A673 (cell line): ENCODE measurements around the gene LCE2A. TPM values are rescaled to one million over a fixed set of nuclear protein-coding genes. Genes with fewer than 3 reads are reported as not detected.

ENCODE experiments used
- BruUV-seq: library from RNA; stranded (reverse); fragments of 400-500 nt; replicated peaks from 2 replicates; lab custom pipeline; 2021; lab: Mats Ljungman, UMichigan
- CTCF ChIA-PET: fragments of 300-600 bp; sonication (Branson Sonifier 250); formaldehyde crosslinking; loops from one replicate; lab custom pipeline; 2022; ENCODE audit warnings: antibody characterized with exemption; lab: Charles Lee
- POLR2A ChIA-PET: fragments of 300-600 bp; sonication (Branson Sonifier 250); formaldehyde crosslinking; loops from one replicate; lab custom pipeline; 2022; ENCODE audit warnings: antibody characterized with exemption; ENCODE audit not compliant: low non-redundant PET; lab: Charles Lee
- DNase-seq: peaks from one replicate; pipeline ENCODE4 v3.0.0-alpha.2; 2015; ENCODE audit warnings: low spot score
- H3K27ac ChIP-seq: fragments of 200-600 bp; sonication (generic); 2 replicates; pipeline ENCODE4 v1.5.1; 2016; ENCODE audit warnings: mixed run types, low read depth, mild to moderate bottlenecking, mixed read lengths, antibody characterized with exemption, low read length; ENCODE audit not compliant: poor library complexity, severe bottlenecking
- H3K27me3 ChIP-seq: fragments of 200-600 bp; sonication (generic); replicated peaks from 2 replicates; pipeline ENCODE4 v1.6.1; 2017; ENCODE audit warnings: mixed run types, low read depth, mild to moderate bottlenecking, mixed read lengths, antibody characterized with exemption, low read length; ENCODE audit not compliant: insufficient read depth, poor library complexity
- H3K36me3 ChIP-seq: fragments of 200-600 bp; sonication (generic); 2 replicates; pipeline ENCODE4 v1.6.1; 2016; ENCODE audit warnings: mixed run types, mild to moderate bottlenecking, mixed read lengths, antibody characterized with exemption, low read length; ENCODE audit not compliant: insufficient read depth, poor library complexity, severe bottlenecking
- H3K4me1 ChIP-seq: fragments of 200-600 bp; sonication (generic); 2 replicates; pipeline ENCODE4 v1.6.1; 2017; ENCODE audit warnings: mixed run types, mild to moderate bottlenecking, mixed read lengths, antibody characterized with exemption, low read length; ENCODE audit not compliant: insufficient read depth, poor library complexity, severe bottlenecking
- H3K4me3 ChIP-seq: fragments of 200-600 bp; sonication (generic); 2 replicates; pipeline ENCODE4 v1.5.1; 2016; ENCODE audit warnings: low read depth, mixed run types, mild to moderate bottlenecking, mixed read lengths, low read length; ENCODE audit not compliant: poor library complexity, severe bottlenecking
- H3K9me3 ChIP-seq: fragments of 200-600 bp; sonication (generic); 2 replicates; pipeline ENCODE4 v1.6.1; 2016; ENCODE audit warnings: mixed run types, low read depth, mild to moderate bottlenecking, mixed read lengths, antibody characterized with exemption, low read length; ENCODE audit not compliant: poor library complexity, severe bottlenecking
- EZH2 ChIP-seq: fragments of 200-600 bp; sonication (generic); IDR thresholded peaks from 2 replicates; pipeline ENCODE4 v1.6.1; 2017; ENCODE audit warnings: borderline replicate concordance, low read depth, mild to moderate bottlenecking, mixed read lengths, antibody characterized with exemption, low read length; ENCODE audit not compliant: poor library complexity, severe bottlenecking
- intact Hi-C: fragments of 100-400 bp; cut with micrococcal nuclease; formaldehyde crosslinking; loops from one replicate; pipeline ENCODE4 v1.10.0; 2022; ENCODE audit not compliant: unreplicated experiment
- total RNA-seq: library from RNA; stranded (reverse); gene quantifications from 2 replicates; pipeline ENCODE4 v1.2.3, GENCODE V29; 2021
- TF ChIP-seq, protein P1 (sequence below): fragments of 300-800, 200-600 bp; sonication (generic); conservative IDR thresholded peaks from 2 replicates; pipeline ENCODE4 v1.5.1; 2017; ENCODE audit warnings: low read depth, mild to moderate bottlenecking, antibody characterized with exemption, low read length, moderate library complexity, mixed read lengths

Gene LCE2A
- total RNA-seq, 1 experiment from 2014 or later, result not detected

DNA sequence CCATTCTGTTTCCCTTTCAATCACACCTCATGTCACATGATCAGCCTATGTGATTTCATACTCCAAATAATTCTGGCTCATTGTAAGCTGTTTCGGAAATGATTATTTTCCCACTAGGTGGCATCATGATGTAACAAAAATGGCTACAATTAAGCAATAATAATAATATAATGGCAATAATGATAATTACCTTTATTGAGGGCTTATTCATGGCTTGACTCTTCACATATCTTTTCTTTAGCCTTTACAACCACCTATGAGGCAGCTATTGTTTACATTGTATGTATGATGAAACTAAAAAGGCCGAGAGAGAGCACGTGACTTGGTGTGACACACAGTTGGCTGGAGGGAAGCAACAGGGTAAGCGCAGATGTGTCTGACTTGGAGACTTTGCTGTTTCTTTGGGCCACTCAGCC, 47.2 kb downstream of the LCE2A start:
- TF ChIP-seq, protein P1, sequence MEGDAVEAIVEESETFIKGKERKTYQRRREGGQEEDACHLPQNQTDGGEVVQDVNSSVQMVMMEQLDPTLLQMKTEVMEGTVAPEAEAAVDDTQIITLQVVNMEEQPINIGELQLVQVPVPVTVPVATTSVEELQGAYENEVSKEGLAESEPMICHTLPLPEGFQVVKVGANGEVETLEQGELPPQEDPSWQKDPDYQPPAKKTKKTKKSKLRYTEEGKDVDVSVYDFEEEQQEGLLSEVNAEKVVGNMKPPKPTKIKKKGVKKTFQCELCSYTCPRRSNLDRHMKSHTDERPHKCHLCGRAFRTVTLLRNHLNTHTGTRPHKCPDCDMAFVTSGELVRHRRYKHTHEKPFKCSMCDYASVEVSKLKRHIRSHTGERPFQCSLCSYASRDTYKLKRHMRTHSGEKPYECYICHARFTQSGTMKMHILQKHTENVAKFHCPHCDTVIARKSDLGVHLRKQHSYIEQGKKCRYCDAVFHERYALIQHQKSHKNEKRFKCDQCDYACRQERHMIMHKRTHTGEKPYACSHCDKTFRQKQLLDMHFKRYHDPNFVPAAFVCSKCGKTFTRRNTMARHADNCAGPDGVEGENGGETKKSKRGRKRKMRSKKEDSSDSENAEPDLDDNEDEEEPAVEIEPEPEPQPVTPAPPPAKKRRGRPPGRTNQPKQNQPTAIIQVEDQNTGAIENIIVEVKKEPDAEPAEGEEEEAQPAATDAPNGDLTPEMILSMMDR, result peak; percentile 45; the same call in 1 of the 2 replicates
- no peak for TF ChIP-seq EZH2
- intact Hi-C loops, result no loop called here
- H3K27me3 ChIP-seq, result peaks cover 11% of the 10 kb centered on the region
- no peak overlapping the region for H3K27ac ChIP-seq
- H3K36me3 ChIP-seq, result no peaks in the 10 kb centered on the region
- POLR2A ChIA-PET, result no interaction called here
- no peaks in the 10 kb centered on the region for H3K4me1 ChIP-seq
- no peaks in the 10 kb centered on the region for H3K9me3 ChIP-seq
- BruUV-seq, result no TSS peak
- DNase-seq, result peak; percentile 14
- CTCF ChIA-PET, result no interaction called here
- no peak overlapping the region for H3K4me3 ChIP-seq

DNA sequence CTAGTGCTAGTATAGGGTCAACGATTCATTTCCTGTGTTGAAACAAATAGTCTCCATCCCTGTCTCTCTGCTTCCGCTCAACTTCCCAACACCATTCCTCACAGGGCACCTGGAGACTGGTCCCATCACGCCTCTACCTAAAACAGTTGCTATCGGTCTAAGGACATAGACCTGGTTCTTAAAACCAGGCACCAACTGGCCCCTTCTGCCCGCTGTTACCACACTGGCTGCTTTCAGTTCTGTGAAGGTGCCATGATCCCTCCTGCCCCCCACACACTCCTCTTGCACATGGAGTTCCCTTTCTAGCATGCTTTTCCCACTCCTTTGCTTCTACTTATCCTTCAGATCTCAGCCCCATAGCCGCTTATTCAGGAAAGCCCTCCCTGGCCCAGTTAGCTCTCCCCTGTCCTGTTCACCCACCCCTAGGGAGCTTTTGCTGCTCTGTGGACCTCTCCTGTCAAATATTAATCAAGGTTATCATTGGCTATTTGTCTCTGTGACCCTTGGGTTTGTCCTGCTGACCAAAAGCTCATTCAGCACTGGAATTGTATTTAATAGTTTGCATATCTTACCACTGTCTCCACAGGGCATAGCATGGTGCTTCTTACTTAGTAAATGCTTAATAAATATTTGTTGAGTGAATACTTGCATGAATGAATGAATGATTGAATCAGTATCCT, 47.8 kb downstream of the LCE2A start:
- intact Hi-C loops, result no loop called here
- POLR2A ChIA-PET, result no interaction called here
- BruUV-seq, result no TSS peak
- Histone ChIP-seq H3K27ac (no peak overlapping the region), H3K4me1 (no peaks in the 10 kb centered on the region), H3K9me3 (no peaks in the 10 kb centered on the region), H3K4me3 (no peak overlapping the region), H3K27me3 (peaks cover 12% of the 10 kb centered on the region), H3K36me3 (no peaks in the 10 kb centered on the region)
- DNase-seq, result no peak
- CTCF ChIA-PET, result no interaction called here
- TF ChIP-seq, protein P1, result no peak
- TF ChIP-seq EZH2, result no peak

DNA sequence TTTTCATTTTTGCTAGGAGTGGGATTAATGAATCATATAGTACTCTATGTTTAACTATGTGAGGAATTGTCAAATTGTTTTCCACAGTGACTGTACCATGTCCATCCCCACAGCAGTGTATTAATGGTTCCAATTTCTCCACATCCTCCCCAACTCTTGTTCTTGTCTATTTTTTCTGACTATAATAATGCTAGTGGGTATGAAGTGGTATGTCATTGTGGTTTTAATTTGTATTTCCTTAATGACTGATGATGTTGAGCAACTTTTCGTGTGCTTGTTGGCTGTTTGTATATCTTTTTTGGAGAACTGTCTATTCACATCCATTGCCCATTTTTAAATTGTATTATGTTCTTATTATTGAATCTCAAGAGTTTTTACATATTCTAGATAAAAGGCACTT, 49.7 kb downstream of the LCE2A start:
- Histone ChIP-seq H3K4me1 (no peaks in the 10 kb centered on the region), H3K9me3 (no peaks in the 10 kb centered on the region), H3K36me3 (no peaks in the 10 kb centered on the region), H3K4me3 (no peak overlapping the region), H3K27me3 (peaks cover 19% of the 10 kb centered on the region), H3K27ac (no peak overlapping the region)
- no TSS peak for BruUV-seq
- no peak for DNase-seq
- intact Hi-C loops, result no loop called here
- TF ChIP-seq, protein P1, result no peak
- TF ChIP-seq EZH2, result no peak
- CTCF ChIA-PET, result no interaction called here
- POLR2A ChIA-PET, result no interaction called here

Other genes with a start within 250 kb of the LCE2A start
- gene LCE5A, start 187.5 kb upstream of the LCE2A start, total RNA-seq, result not detected in 2 replicates
- not detected in 2 replicates for gene CRCT1, start 183.9 kb upstream of the LCE2A start, total RNA-seq
- gene LCE3E, start 131.6 kb upstream of the LCE2A start, total RNA-seq, result not detected in 2 replicates
- not detected in 2 replicates for gene LCE3D, start 117.8 kb upstream of the LCE2A start, total RNA-seq
- not detected in 2 replicates for gene LCE3C, start 98.1 kb upstream of the LCE2A start, total RNA-seq
- not detected in 2 replicates for gene LCE3B, start 84.5 kb upstream of the LCE2A start, total RNA-seq
- not detected in 2 replicates for gene LCE3A, start 75.2 kb upstream of the LCE2A start, total RNA-seq
- gene LCE2D, start 35.0 kb upstream of the LCE2A start, total RNA-seq, result not detected in 2 replicates
- not detected in 2 replicates for gene LCE2C, start 23.1 kb upstream of the LCE2A start, total RNA-seq
- not detected in 2 replicates for gene LCE2B, start 12.2 kb upstream of the LCE2A start, total RNA-seq
- not detected in 2 replicates for gene LCE4A, start 9.8 kb downstream of the LCE2A start, total RNA-seq
- gene KPRP, start 59.7 kb downstream of the LCE2A start, total RNA-seq, result not detected in 2 replicates
- not detected in 2 replicates for gene LCE1F, start 76.8 kb downstream of the LCE2A start, total RNA-seq
- gene LCE1E, start 87.9 kb downstream of the LCE2A start, total RNA-seq, result not detected in 2 replicates
- not detected in 2 replicates for gene LCE1D, start 98.4 kb downstream of the LCE2A start, total RNA-seq
- not detected in 2 replicates for gene LCE1C, start 108.3 kb downstream of the LCE2A start, total RNA-seq
- gene LCE1B, start 113.6 kb downstream of the LCE2A start, total RNA-seq, result not detected in 2 replicates
- not detected in 2 replicates for gene LCE1A, start 129.1 kb downstream of the LCE2A start, total RNA-seq
- not detected in 2 replicates for gene LCE6A, start 144.5 kb downstream of the LCE2A start, total RNA-seq
- gene LCE7A, start 161.7 kb downstream of the LCE2A start, total RNA-seq, result not detected in 2 replicates
- gene SMCP, start 180.0 kb downstream of the LCE2A start, total RNA-seq, result not detected in 2 replicates
- not detected in 2 replicates for gene IVL, start 210.2 kb downstream of the LCE2A start, total RNA-seq
- not detected in 2 replicates for gene SPRR5, start 248.9 kb downstream of the LCE2A start, total RNA-seq